ENCODE data around the gene GLI1.
"Not testable (repeated sequence)": the region's sequence is repeated elsewhere in the genome, so short reads cannot be mapped to it uniquely, and the experiment has no call there.

GLI1 gene

DNA sequence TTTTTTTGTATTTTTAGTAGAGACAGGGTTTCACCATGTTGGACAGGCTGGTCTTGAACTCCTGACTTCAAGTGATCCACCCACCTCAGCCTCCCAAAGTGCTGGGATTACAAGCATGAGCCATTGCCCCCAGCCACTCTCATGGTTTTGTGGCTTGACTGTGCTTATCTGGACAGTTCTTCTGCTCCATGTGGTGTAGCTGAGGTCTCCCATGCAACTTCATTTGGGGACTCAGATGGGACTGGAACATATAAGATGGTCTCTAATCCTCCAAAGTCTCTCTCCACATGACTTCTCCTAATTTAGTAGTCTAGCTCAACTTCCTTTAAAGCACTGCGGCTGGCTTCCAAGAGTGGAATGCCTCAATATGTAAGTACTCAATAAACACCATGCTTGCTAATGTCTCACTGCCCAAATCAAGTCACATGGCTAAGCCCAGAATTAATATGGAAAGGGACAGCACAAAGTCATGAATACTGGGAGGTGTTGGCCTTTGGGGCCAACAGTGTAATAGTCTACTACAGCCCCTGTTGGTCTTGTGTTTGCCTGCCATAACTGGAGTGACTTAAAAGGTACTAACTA, 17.6 kb upstream of the GLI1 start:
- no peak for DNase-seq

DNA sequence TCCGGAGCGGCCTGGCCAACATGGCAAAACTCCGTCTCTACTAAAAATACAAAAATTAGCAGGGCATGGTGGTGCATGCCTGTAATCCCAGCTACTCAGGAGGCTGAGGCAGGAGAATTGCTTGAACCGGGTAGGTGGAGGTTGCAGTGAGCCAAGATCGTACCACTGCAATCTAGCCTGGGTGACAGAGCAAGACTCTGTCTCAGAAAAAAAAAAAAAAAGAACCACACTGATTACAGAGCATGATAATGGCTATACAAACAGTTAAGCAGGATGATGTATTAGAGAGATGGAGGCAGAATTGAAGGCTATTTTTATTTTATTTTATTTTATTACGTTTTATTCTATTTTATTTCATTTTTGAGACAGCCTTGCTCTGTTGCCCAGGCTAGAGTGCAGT, 15.2 kb upstream of the GLI1 start:
- DNase-seq, result not testable (repeated sequence)

GRCh38 chr12:57444744-57445143, 14.8 kb upstream of the GLI1 start:
- DNase-seq, result no peak

GRCh38 chr12:57446292-57446960, 13.2 kb upstream of the GLI1 start:
- no peak for DNase-seq

DNA sequence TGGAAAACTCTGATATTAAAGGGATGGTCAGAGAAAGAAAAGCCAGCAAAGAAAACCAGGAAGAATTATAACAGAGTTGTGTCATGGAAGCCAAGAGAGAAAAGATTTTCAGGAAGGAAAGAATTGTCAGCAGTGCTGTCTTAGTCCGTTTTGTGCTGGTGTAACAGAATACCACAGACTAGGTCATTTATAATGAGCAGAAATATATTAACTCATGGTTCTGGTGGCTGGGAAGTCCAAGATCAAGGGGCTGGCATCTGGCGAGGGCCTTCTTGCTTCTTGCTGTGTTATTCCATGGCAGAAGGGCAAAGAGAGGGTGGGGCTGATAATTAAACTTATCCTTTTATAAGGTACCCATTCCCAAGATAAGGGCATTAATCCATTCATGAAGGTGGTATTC, 10.9 kb upstream of the GLI1 start:
- DNase-seq, result no peak

- no peak for DNase-seq
These were observed 10.2 kb upstream of the GLI1 start for GRCh38 chr12:57449375-57449774.

- DNase-seq, result no peak
These were observed 9.5 kb upstream of the GLI1 start for GRCh38 chr12:57450057-57450456.

- no peak for DNase-seq
These were observed 8.3 kb upstream of the GLI1 start for GRCh38 chr12:57451233-57451778.

- DNase-seq, result peak in 1 of 2 experiments; percentile 53
These were observed 7.2 kb upstream of the GLI1 start for GRCh38 chr12:57452181-57452936.

DNA sequence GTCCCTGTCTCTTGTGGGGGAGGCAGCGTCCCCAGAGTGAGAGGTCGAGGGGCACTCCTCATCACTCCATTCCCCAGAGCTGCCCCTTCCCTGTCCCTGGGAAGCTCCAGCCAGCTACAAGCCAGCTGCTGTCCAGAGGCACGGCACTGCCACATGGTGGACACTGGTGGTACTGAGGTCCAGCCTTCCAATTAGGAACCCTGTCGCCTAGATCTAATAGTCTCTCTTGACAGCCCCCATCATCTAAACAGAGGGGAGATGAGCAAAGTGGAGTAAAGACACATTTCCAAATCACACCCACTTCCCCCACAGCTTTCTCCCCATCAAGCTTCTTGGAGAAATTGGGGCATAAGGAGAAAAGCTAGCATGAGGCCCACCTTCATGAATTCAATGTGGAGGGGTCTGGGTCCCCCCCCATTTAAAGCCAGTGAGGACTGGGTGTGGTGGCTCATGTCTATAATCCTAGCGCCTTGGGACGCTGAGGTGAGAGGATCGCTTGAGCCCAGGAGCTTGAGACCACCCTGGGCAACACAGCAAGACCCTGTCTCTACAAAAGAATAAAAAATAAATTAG, 6.6 kb upstream of the GLI1 start:
- DNase-seq, result peak; percentile 76 to 81

- no peak for DNase-seq
These were observed 5.4 kb upstream of the GLI1 start for GRCh38 chr12:57454213-57454565.

GRCh38 chr12:57454566-57455373, 4.8 kb upstream of the GLI1 start, which contains the start of gene INHBE:
TSS of gene INHBE (plus strand) at chr12:57455307. CDS start at chr12:57455537, 230 bp downstream.
- no peak for DNase-seq

GRCh38 chr12:57455374-57456144, 4.0 kb upstream of the GLI1 start:
- DNase-seq, result no peak

- peak; percentile 67 for DNase-seq
These were observed 3.4 kb upstream of the GLI1 start for GRCh38 chr12:57456145-57456700.

- no peak for DNase-seq
These were observed 2.7 kb upstream of the GLI1 start for GRCh38 chr12:57456737-57457490.

DNA sequence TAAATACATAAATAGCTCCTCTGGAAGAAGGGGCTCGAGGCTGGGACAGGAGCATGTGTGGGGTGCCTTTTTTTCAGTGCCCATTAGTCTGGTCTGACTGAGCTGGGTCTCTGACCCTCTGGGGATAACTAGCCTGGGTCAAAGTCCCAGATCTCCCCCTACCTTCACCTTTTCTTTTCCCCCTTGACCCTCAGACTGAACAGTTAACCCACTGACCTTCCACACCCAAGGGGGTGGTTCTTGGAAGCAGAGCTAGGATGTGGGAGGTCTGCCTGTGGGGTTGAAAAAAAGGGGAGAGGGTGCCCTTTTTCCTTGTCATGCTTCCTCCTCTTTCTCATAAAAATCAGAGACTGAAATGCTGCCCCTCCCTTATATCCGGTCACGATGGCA, 925 bp upstream of the GLI1 start:
- no peak for DNase-seq

DNA sequence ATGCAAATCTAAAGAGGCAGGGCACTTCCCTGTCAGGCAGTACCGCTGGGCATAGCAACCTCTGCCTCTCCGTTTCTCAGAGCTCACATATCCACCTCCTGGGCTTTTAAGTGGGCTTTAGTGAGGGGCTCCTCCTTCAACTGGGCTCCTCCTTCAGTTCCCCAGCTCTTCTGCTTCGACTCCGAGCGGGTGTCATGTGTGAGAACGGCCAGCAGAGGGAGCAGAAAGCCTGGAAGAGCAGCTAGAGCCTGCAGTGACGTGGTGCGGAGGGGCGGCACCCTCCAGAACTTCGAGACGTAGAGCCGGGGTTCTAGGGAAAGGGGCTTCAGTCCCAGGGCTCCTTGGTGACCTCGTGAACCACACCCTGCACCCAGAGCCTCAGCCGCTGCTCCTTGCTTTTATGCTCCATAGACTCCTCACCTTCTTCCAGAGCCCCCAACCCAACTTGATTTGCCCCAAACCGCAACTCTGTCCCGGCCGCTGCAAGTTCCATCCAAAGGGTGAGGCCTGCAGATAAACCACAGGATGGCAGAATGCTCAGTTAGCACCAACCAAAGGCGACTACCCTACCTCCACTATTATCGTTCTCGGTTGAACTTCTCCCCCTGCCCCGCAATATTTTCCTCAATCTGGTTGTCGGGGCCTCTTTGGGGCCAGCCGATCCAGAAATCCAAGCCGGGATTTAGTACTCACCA, 383 bp upstream of the GLI1 start:
- peak; percentile 97 to 98 for DNase-seq

- no peak for DNase-seq
These were observed 841 bp downstream of the GLI1 start for GRCh38 chr12:57460468-57460784.

GRCh38 chr12:57460841-57461275, 1.3 kb downstream of the GLI1 start:
- peak in 1 of 2 experiments; percentile 37 for DNase-seq

DNA sequence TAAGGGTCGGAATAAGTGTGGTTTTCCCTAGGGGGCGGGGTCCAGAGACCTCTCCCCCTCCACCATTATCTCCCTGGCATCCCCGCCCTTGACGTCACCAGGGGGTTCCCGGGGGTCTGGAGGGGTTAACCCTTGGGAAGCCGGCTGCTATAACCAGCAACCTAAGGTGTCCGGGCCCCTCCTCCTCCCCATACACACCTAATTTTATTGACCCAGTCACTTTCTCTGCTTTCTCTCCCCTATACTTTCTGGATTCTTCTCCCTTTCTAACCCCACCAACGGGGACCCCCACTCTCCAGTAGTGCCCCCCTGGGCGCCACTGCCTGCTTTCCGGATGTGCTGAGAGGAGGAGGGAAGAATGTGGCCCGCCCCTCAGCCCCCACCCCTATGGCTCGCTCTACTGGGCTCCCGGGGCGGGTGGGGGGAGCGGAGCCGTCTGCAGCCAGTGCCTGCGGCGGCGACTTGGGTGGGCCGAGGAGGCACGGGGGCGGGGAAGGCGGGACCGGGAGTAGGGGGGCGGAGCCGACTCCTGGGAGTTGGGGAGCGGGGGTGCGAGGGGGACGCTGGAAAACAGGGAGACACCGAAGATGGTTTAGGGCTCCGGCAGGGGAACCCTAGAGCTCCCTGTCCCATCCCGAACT, 1.8 kb downstream of the GLI1 start:
- peak; percentile 49 to 64 for DNase-seq
